ENCODE data around the gene ARMC10. TPM values are rescaled to one million over a fixed set of nuclear protein-coding genes. Genes with fewer than 3 reads are reported as not detected.
"Not testable (repeated sequence)": the region's sequence is repeated elsewhere in the genome, so short reads cannot be mapped to it uniquely, and the experiment has no call there.

Gene ARMC10
- total RNA-seq, 1 donor from 2014 or later, result 46.6 TPM

DNA sequence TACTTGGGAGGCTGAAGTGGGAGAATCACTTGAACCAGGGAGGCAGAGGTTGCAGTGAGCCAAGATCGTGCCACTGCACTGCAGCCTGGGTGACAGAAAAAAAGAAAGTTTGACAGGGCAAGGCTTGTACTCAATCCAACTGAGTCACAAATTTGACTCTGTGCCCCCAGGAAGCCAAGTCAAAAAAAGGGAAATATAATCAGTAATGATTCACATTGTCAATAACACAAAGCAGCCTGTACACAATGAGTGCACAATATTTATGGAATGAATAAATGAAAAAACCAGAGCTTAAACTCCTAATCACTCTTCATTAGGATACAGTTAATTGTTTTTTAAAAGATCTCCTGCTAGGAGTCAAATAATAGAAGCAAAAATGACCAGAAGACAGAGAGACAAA, 67.6 kb downstream of the ARMC10 start:
- no peak for FAIRE-seq

DNA sequence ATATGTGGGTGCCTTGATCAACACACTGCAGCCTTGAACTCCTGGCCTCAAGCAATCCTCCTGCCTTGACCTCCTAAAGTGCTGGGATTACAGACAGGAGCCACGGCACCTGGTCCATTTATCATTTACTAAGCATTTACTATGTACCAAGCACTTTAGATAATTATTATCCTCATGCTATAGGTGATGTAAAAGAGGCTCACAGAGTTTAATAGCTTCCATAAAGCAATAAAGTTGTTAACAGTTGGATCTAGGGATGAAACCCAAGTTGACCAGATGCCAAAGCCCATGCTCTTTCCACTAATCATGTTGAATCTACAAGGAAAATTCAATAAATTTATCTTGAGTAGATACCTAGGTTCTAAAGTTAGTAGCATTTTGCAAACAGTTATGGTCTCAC, 68.9 kb downstream of the ARMC10 start:
- Histone ChIP-seq H3K4me3 (ENCODE audit: low read depth, low read length) (no peak overlapping the region), H3K27me3 (ENCODE audit: control insufficient read depth, insufficient read depth, low read length) (no peaks in the 10 kb centered on the region), H3K36me3 (ENCODE audit: control insufficient read depth, insufficient read depth, low read length) (no peaks in the 10 kb centered on the region)
- DNase-seq (ENCODE audit: low read depth) (no peak), FAIRE-seq (no peak)
- TF ChIP-seq, protein P1, sequence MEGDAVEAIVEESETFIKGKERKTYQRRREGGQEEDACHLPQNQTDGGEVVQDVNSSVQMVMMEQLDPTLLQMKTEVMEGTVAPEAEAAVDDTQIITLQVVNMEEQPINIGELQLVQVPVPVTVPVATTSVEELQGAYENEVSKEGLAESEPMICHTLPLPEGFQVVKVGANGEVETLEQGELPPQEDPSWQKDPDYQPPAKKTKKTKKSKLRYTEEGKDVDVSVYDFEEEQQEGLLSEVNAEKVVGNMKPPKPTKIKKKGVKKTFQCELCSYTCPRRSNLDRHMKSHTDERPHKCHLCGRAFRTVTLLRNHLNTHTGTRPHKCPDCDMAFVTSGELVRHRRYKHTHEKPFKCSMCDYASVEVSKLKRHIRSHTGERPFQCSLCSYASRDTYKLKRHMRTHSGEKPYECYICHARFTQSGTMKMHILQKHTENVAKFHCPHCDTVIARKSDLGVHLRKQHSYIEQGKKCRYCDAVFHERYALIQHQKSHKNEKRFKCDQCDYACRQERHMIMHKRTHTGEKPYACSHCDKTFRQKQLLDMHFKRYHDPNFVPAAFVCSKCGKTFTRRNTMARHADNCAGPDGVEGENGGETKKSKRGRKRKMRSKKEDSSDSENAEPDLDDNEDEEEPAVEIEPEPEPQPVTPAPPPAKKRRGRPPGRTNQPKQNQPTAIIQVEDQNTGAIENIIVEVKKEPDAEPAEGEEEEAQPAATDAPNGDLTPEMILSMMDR (IDR thresholded peaks at IDR 0.05; ENCODE audit: insufficient read depth, low read length, severe bottlenecking), result no peak

More for the DNA sequence above, 67.6 kb downstream of the ARMC10 start:
- TF ChIP-seq, protein P1 (IDR thresholded peaks at IDR 0.05; ENCODE audit: insufficient read depth, low read length, severe bottlenecking), result no peak
- Histone ChIP-seq H3K4me3 (ENCODE audit: low read depth, low read length) (no peak overlapping the region), H3K27me3 (ENCODE audit: control insufficient read depth, insufficient read depth, low read length) (no peaks in the 10 kb centered on the region), H3K36me3 (ENCODE audit: control insufficient read depth, insufficient read depth, low read length) (no peaks in the 10 kb centered on the region)
- peak; percentile 88 for DNase-seq (ENCODE audit: low read depth)

DNA sequence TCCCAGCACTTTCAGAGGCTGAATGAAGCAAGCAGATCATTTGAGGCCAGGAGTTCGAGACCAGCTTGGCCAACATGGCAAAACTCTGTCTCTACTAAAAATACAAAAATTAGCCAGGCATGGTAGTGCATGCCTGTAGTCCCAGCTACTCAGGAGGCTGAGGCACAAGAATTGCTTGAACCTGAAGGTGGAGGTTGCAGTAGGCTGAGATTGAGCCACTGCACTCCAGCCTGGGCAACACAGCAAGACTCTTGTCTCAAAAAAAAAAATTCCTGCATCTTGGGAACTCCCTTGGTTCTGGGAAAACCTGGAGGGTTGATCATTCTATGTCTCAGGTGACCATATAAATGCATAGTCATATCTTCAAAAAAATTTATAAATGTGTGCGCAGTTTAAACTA, 69.8 kb downstream of the ARMC10 start:
- H3K4me3 ChIP-seq (ENCODE audit: low read depth, low read length); DNase-seq (ENCODE audit: low read depth); FAIRE-seq; H3K36me3 ChIP-seq (ENCODE audit: control insufficient read depth, insufficient read depth, low read length); H3K27me3 ChIP-seq (ENCODE audit: control insufficient read depth, insufficient read depth, low read length): not testable (repeated sequence)

DNA sequence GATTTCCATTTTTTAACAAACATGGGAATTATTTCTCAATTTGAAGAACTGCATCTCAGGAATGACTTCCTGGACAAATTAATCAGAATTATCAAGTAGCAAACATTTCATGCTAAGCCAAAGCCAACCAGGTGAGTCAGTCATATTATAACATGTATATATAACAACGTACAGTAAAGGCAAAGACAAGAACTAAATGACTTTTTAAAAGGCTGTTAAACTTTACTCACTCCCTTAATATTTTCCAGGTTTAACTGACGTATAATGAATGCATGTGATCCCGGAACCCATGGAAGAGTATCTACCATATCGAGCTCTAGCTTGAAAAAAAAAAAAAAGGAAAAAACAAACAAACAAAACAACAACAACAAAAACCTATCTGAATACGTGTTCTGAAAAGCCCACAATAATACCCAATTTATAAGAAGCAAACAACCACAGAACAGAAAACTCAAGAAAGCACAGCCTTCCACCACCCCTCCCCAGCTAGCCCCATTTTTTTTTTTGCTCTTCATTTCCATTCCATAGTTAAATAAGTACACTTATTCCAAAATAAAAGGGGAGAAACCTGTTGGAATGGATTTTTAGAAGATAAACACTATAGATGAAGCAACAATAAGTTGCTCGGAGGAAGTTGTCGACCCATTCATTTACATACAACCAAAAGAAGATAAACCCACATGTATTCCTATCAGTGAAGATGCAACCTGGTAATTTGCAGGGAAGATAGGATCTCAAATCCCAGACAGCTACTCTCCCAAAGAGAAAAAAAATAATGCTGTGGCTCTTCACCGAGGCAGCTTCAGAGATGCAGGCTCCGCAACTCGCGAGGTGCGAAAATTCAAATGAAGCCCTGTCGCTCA, 73.4 kb downstream of the ARMC10 start:
- peak; percentile 56 for DNase-seq (ENCODE audit: low read depth)
- H3K4me3 ChIP-seq (ENCODE audit: low read depth, low read length), result peak overlapping the region; percentile 69
- H3K27me3 ChIP-seq (ENCODE audit: control insufficient read depth, insufficient read depth, low read length), result no peaks in the 10 kb centered on the region
- TF ChIP-seq, protein P1 (IDR thresholded peaks at IDR 0.05; ENCODE audit: insufficient read depth, low read length, severe bottlenecking), result no peak
- H3K36me3 ChIP-seq (ENCODE audit: control insufficient read depth, insufficient read depth, low read length), result no peaks in the 10 kb centered on the region
- FAIRE-seq, result no peak

Other genes starting within 250 kb of the ARMC10 start
- 0.26 and 0.38 TPM in 2 replicates for gene LRRC17, start 162.1 kb upstream of the ARMC10 start, total RNA-seq
- gene FBXL13, start 344 bp upstream of the ARMC10 start, total RNA-seq, result 0.13 and 0.26 TPM in 2 replicates
- gene NAPEPLD, start 74.0 kb downstream of the ARMC10 start, total RNA-seq, result 1.4 and 2.6 TPM in 2 replicates
- gene PMPCB, start 222.3 kb downstream of the ARMC10 start, total RNA-seq, result 31.2 and 48.7 TPM in 2 replicates